ENCODE measurements around the gene ZNF594. TPM values are rescaled to one million over a fixed set of nuclear protein-coding genes. Genes with fewer than 3 reads are reported as not detected.
"Not testable (repeated sequence)": the region's sequence is repeated elsewhere in the genome, so short reads cannot be mapped to it uniquely, and the experiment has no call there.

ZNF594 gene
- total RNA-seq, 1 donor from 2014 or later, result 2.9 TPM

- no peak for TF ChIP-seq CTCF (IDR thresholded peaks at IDR 0.05; ENCODE audit: insufficient read depth, low read length, severe bottlenecking)
- DNase-seq (ENCODE audit: low read depth), result no peak
- Histone ChIP-seq H3K4me3 (ENCODE audit: low read depth, low read length) (no peak overlapping the region), H3K27me3 (ENCODE audit: control insufficient read depth, insufficient read depth, low read length) (no peaks in the 10 kb centered on the region), H3K36me3 (ENCODE audit: control insufficient read depth, insufficient read depth, low read length) (no peaks in the 10 kb centered on the region)
- no peak for FAIRE-seq
Observed at GRCh38 chr17:5184288-5184687, 7.4 kb downstream of the ZNF594 start.

GRCh38 chr17:5183410-5183793 lies 8.3 kb downstream of the ZNF594 start:
- TF ChIP-seq CTCF (IDR thresholded peaks at IDR 0.05; ENCODE audit: insufficient read depth, low read length, severe bottlenecking), result no peak
- FAIRE-seq (no peak), DNase-seq (ENCODE audit: low read depth) (no peak)
- Histone ChIP-seq H3K4me3 (ENCODE audit: low read depth, low read length) (no peak overlapping the region), H3K27me3 (ENCODE audit: control insufficient read depth, insufficient read depth, low read length) (no peaks in the 10 kb centered on the region), H3K36me3 (ENCODE audit: control insufficient read depth, insufficient read depth, low read length) (no peaks in the 10 kb centered on the region)

GRCh38 chr17:5182597-5183409 lies 8.9 kb downstream of the ZNF594 start:
- H3K27me3 ChIP-seq (ENCODE audit: control insufficient read depth, insufficient read depth, low read length), result no peaks in the 10 kb centered on the region
- H3K36me3 ChIP-seq (ENCODE audit: control insufficient read depth, insufficient read depth, low read length), result no peaks in the 10 kb centered on the region
- FAIRE-seq, result no peak
- no peak for TF ChIP-seq CTCF (IDR thresholded peaks at IDR 0.05; ENCODE audit: insufficient read depth, low read length, severe bottlenecking)
- no peak for DNase-seq (ENCODE audit: low read depth)
- no peak overlapping the region for H3K4me3 ChIP-seq (ENCODE audit: low read depth, low read length)

GRCh38 chr17:5181509-5182305 lies 10.0 kb downstream of the ZNF594 start:
- no peak for FAIRE-seq
- Histone ChIP-seq H3K36me3 (ENCODE audit: control insufficient read depth, insufficient read depth, low read length) (no peaks in the 10 kb centered on the region), H3K27me3 (ENCODE audit: control insufficient read depth, insufficient read depth, low read length) (no peaks in the 10 kb centered on the region), H3K4me3 (ENCODE audit: low read depth, low read length) (no peak overlapping the region)
- TF ChIP-seq CTCF (IDR thresholded peaks at IDR 0.05; ENCODE audit: insufficient read depth, low read length, severe bottlenecking), result no peak
- DNase-seq (ENCODE audit: low read depth), result no peak

GRCh38 chr17:5179003-5179402 lies 12.7 kb downstream of the ZNF594 start:
- TF ChIP-seq CTCF (IDR thresholded peaks at IDR 0.05; ENCODE audit: insufficient read depth, low read length, severe bottlenecking), result no peak
- H3K36me3 ChIP-seq (ENCODE audit: control insufficient read depth, insufficient read depth, low read length), result no peaks in the 10 kb centered on the region
- H3K4me3 ChIP-seq (ENCODE audit: low read depth, low read length), result no peak overlapping the region
- no peak for FAIRE-seq
- H3K27me3 ChIP-seq (ENCODE audit: control insufficient read depth, insufficient read depth, low read length), result no peaks in the 10 kb centered on the region
- no peak for DNase-seq (ENCODE audit: low read depth)

- not testable (repeated sequence) for H3K36me3 ChIP-seq (ENCODE audit: control insufficient read depth, insufficient read depth, low read length); FAIRE-seq; H3K27me3 ChIP-seq (ENCODE audit: control insufficient read depth, insufficient read depth, low read length); DNase-seq (ENCODE audit: low read depth); H3K4me3 ChIP-seq (ENCODE audit: low read depth, low read length)
Observed at GRCh38 chr17:5175027-5175426, 16.6 kb downstream of the ZNF594 start.

GRCh38 chr17:5165791-5166564 lies 25.7 kb downstream of the ZNF594 start:
- H3K36me3 ChIP-seq (ENCODE audit: control insufficient read depth, insufficient read depth, low read length); H3K4me3 ChIP-seq (ENCODE audit: low read depth, low read length); H3K27me3 ChIP-seq (ENCODE audit: control insufficient read depth, insufficient read depth, low read length); FAIRE-seq; DNase-seq (ENCODE audit: low read depth): not testable (repeated sequence)

Data from bronchial epithelial cell (primary cell).